CD4-positive, alpha-beta memory T cell (primary cell): ENCODE data around the gene ELP1. TPM values are rescaled to one million over a fixed set of nuclear protein-coding genes. Genes with fewer than 3 reads are reported as not detected.

Source experiments
- CTCF ChIA-PET: fragments of 350-600 bp; sonication (Branson Sonifier 250); formaldehyde crosslinking; loops from one replicate; lab custom pipeline; 2021; ENCODE audit warnings: inconsistent platforms; ENCODE audit not compliant: partially characterized antibody; lab: Charles Lee
- POLR2A ChIA-PET: fragments of 350-600 bp; sonication (Branson Sonifier 250); formaldehyde crosslinking; loops from one replicate; lab custom pipeline; 2021; ENCODE audit not compliant: partially characterized antibody; lab: Charles Lee
- DNase-seq, 5 donors: peaks; one replicate each; pipeline versions ENCODE4 v3.0.0 to v3.0.0-alpha.2; 2020 to 2022; ENCODE audit warnings: mixed read lengths in 1 of 5
- H3K27ac ChIP-seq: one replicate; pipeline ENCODE4 v1.7.0; 2013; ENCODE audit warnings: low read depth, low read length
- H3K27me3 ChIP-seq: 2 replicates; pipeline ENCODE4 v1.7.0; 2013; ENCODE audit warnings: mild to moderate bottlenecking, low read length, moderate library complexity; ENCODE audit not compliant: insufficient read depth
- H3K36me3 ChIP-seq: 2 replicates; pipeline ENCODE4 v1.7.0; 2013; ENCODE audit warnings: mild to moderate bottlenecking, low read length, moderate library complexity; ENCODE audit not compliant: insufficient read depth
- H3K4me1 ChIP-seq: 2 replicates; pipeline ENCODE4 v1.7.0; 2013; ENCODE audit warnings: mild to moderate bottlenecking, low read length, moderate library complexity; ENCODE audit not compliant: insufficient read depth
- H3K4me3 ChIP-seq, 2 donors: one replicate each; pipeline ENCODE4 v1.7.0; 2013; ENCODE audit warnings: low read length in 2 of 2, mild to moderate bottlenecking in 1 of 2
- H3K9me3 ChIP-seq, 2 donors: one replicate each; pipeline ENCODE4 v1.7.0; 2013; ENCODE audit warnings: low read length in 2 of 2, control low read depth in 1 of 2; ENCODE audit not compliant: control insufficient read depth in 1 of 2
- H3K27ac Mint-ChIP-seq, 7 donors: one replicate each; pipeline ENCODE4 v1.8.0; 2020 to 2021; ENCODE audit warnings: mixed read lengths in 7 of 7, mild to moderate bottlenecking in 6 of 7, inconsistent platforms in 3 of 7, moderate library complexity in 3 of 7
- H3K27me3 Mint-ChIP-seq, 2 donors: one replicate each; pipeline ENCODE4 v1.8.0; 2020 to 2021; ENCODE audit warnings: mixed read lengths in 2 of 2
- H3K36me3 Mint-ChIP-seq, 2 donors: one replicate each; pipeline ENCODE4 v1.8.0; 2020 to 2021; ENCODE audit warnings: mixed read lengths in 2 of 2, inconsistent platforms in 1 of 2, mild to moderate bottlenecking in 1 of 2
- H3K4me1 Mint-ChIP-seq, 4 donors: one replicate each; pipeline ENCODE4 v1.8.0; 2020 to 2021; ENCODE audit warnings: mixed read lengths in 4 of 4, mild to moderate bottlenecking in 1 of 4
- H3K4me3 Mint-ChIP-seq, 8 donors: one replicate each; pipeline ENCODE4 v1.8.0; 2020 to 2021; ENCODE audit warnings: mixed read lengths in 8 of 8, mild to moderate bottlenecking in 7 of 8, moderate library complexity in 6 of 8, inconsistent platforms in 3 of 8
- H3K9me3 Mint-ChIP-seq, 8 donors: one replicate each; pipeline ENCODE4 v1.8.0; 2020 to 2021; ENCODE audit warnings: mixed read lengths in 8 of 8, mild to moderate bottlenecking in 5 of 8, inconsistent platforms in 3 of 8, moderate library complexity in 1 of 8
- intact Hi-C: fragments of 100-400 bp; cut with micrococcal nuclease; formaldehyde crosslinking; loops from one replicate; pipeline ENCODE4 v1.15.1; 2023
- polyA plus RNA-seq, 2 donors: library from polyadenylated mRNA; unstranded; fragments of 300-500 nt; fragmentation: Illumina TruSeq; gene quantifications; one replicate each; pipeline ENCODE4 v1.2.3, GENCODE V29; 2021
- total RNA-seq, 2 experiments: library from RNA; stranded (reverse); gene quantifications; one replicate each; pipeline ENCODE4 v1.2.3, GENCODE V29; 2021

ELP1 gene
- total and polyA plus RNA-seq, 4 experiments from 2014 or later = 21.2 to 32.3 (median 25.3) TPM

- Histone ChIP-seq H3K9me3 (no peaks in the 10 kb centered on the region), H3K4me3 (no peak overlapping the region), H3K27me3 (no peaks in the 10 kb centered on the region), H3K36me3 (peaks cover 45% of the 10 kb centered on the region), H3K4me1 (no peaks in the 10 kb centered on the region), H3K27ac (no peak overlapping the region)
- no peak overlapping the region for H3K27ac Mint-ChIP-seq
- DNase-seq = no peak
- H3K9me3 Mint-ChIP-seq = no peaks in the 10 kb centered on the region
- POLR2A ChIA-PET = no interaction called here
- intact Hi-C loops = loop anchor here (10.0 kb wide), 1 partner anchor 310 kb away; no protein-coding TSS in a partner anchor
- H3K4me3 Mint-ChIP-seq = no peak overlapping the region
- peaks cover 56% of the 10 kb centered on the region in 2 donors for H3K36me3 Mint-ChIP-seq
- CTCF ChIA-PET = no interaction called here
- no peaks in the 10 kb centered on the region for H3K27me3 Mint-ChIP-seq
- H3K4me1 Mint-ChIP-seq = peaks cover 0 to 2% (median 0%) of the 10 kb centered on the region in 4 donors
Measured at GRCh38 chr9:108884701-108885100, 49.2 kb downstream of the ELP1 start.

GRCh38 chr9:108883085-108883484, 50.8 kb downstream of the ELP1 start:
- H3K27me3 ChIP-seq = no peaks in the 10 kb centered on the region
- H3K36me3 ChIP-seq = peaks cover 46% of the 10 kb centered on the region
- H3K9me3 ChIP-seq = no peaks in the 10 kb centered on the region
- H3K9me3 Mint-ChIP-seq = no peaks in the 10 kb centered on the region
- ChIA-PET POLR2A (no interaction called here), CTCF (no interaction called here)
- no peaks in the 10 kb centered on the region for H3K27me3 Mint-ChIP-seq
- H3K4me3 ChIP-seq = no peak overlapping the region
- no peak overlapping the region for H3K27ac ChIP-seq
- no peak overlapping the region for H3K4me3 Mint-ChIP-seq
- intact Hi-C loops = loop anchor here (10.0 kb wide), 1 partner anchor 312 kb away; no protein-coding TSS in a partner anchor
- H3K4me1 ChIP-seq = no peaks in the 10 kb centered on the region
- no peak for DNase-seq
- peak overlapping the region in 1 of 7 donors; percentile 43 for H3K27ac Mint-ChIP-seq
- peaks cover 0 to 2% (median 0%) of the 10 kb centered on the region in 4 donors for H3K4me1 Mint-ChIP-seq
- peaks cover 57 to 61% of the 10 kb centered on the region in 2 donors for H3K36me3 Mint-ChIP-seq

GRCh38 chr9:108882052-108882888, 51.7 kb downstream of the ELP1 start:
- no peaks in the 10 kb centered on the region for H3K27me3 ChIP-seq
- Mint-ChIP-seq H3K36me3 (peaks cover 59 to 65% of the 10 kb centered on the region in 2 donors), H3K27me3 (no peaks in the 10 kb centered on the region), H3K4me1 (peaks cover 0 to 2% (median 0%) of the 10 kb centered on the region in 4 donors), H3K27ac (peak overlapping the region in 2 of 7 donors; percentile 26 to 72), H3K9me3 (no peaks in the 10 kb centered on the region), H3K4me3 (no peak overlapping the region)
- H3K4me1 ChIP-seq = no peaks in the 10 kb centered on the region
- DNase-seq = no peak
- H3K27ac ChIP-seq = no peak overlapping the region
- ChIA-PET CTCF (no interaction called here), POLR2A (no interaction called here)
- H3K36me3 ChIP-seq = peaks cover 50% of the 10 kb centered on the region
- no peaks in the 10 kb centered on the region for H3K9me3 ChIP-seq
- intact Hi-C loops = loop anchor here (10.0 kb wide), 1 partner anchor 313 kb away; no protein-coding TSS in a partner anchor
- no peak overlapping the region for H3K4me3 ChIP-seq

GRCh38 chr9:108880738-108881316, 53.1 kb downstream of the ELP1 start:
- H3K4me1 Mint-ChIP-seq = peaks cover 0 to 2% (median 0%) of the 10 kb centered on the region in 4 donors
- intact Hi-C loops = loop anchor here (10.0 kb wide), 1 partner anchor 314 kb away; no protein-coding TSS in a partner anchor
- no peak overlapping the region for H3K27ac ChIP-seq
- H3K36me3 ChIP-seq = peaks cover 55% of the 10 kb centered on the region
- POLR2A ChIA-PET = no interaction called here
- CTCF ChIA-PET = no interaction called here
- H3K4me1 ChIP-seq = no peaks in the 10 kb centered on the region
- no peaks in the 10 kb centered on the region for H3K9me3 ChIP-seq
- no peak overlapping the region for H3K4me3 Mint-ChIP-seq
- no peak overlapping the region for H3K4me3 ChIP-seq
- no peaks in the 10 kb centered on the region for H3K27me3 Mint-ChIP-seq
- H3K27me3 ChIP-seq = no peaks in the 10 kb centered on the region
- peaks cover 62 to 63% of the 10 kb centered on the region in 2 donors for H3K36me3 Mint-ChIP-seq
- H3K9me3 Mint-ChIP-seq = no peaks in the 10 kb centered on the region
- DNase-seq = no peak
- no peak overlapping the region for H3K27ac Mint-ChIP-seq

- Histone ChIP-seq H3K27ac (no peak overlapping the region), H3K4me1 (no peaks in the 10 kb centered on the region), H3K36me3 (peaks cover 63% of the 10 kb centered on the region), H3K9me3 (no peaks in the 10 kb centered on the region), H3K4me3 (no peak overlapping the region), H3K27me3 (no peaks in the 10 kb centered on the region)
- DNase-seq = no peak
- POLR2A ChIA-PET = no interaction called here
- CTCF ChIA-PET = no interaction called here
- Mint-ChIP-seq H3K27ac (no peak overlapping the region), H3K27me3 (no peaks in the 10 kb centered on the region), H3K4me1 (no peaks in the 10 kb centered on the region), H3K36me3 (peaks cover 74 to 84% of the 10 kb centered on the region in 2 donors), H3K9me3 (no peaks in the 10 kb centered on the region), H3K4me3 (no peak overlapping the region)
- intact Hi-C loops = no loop called here
Measured at GRCh38 chr9:108877524-108877923, 56.4 kb downstream of the ELP1 start.

GRCh38 chr9:108876425-108876824, 57.5 kb downstream of the ELP1 start:
- Mint-ChIP-seq H3K4me1 (no peaks in the 10 kb centered on the region), H3K27me3 (no peaks in the 10 kb centered on the region), H3K36me3 (peaks cover 78 to 85% of the 10 kb centered on the region in 2 donors), H3K27ac (no peak overlapping the region), H3K9me3 (no peaks in the 10 kb centered on the region), H3K4me3 (no peak overlapping the region)
- no peak for DNase-seq
- no peak overlapping the region for H3K4me3 ChIP-seq
- peaks cover 59% of the 10 kb centered on the region for H3K36me3 ChIP-seq
- ChIA-PET CTCF (no interaction called here), POLR2A (no interaction called here)
- no peaks in the 10 kb centered on the region for H3K4me1 ChIP-seq
- no peak overlapping the region for H3K27ac ChIP-seq
- H3K9me3 ChIP-seq = no peaks in the 10 kb centered on the region
- intact Hi-C loops = no loop called here
- no peaks in the 10 kb centered on the region for H3K27me3 ChIP-seq

- DNase-seq = no peak
- H3K4me3 ChIP-seq = no peak overlapping the region
- no peak overlapping the region for H3K27ac Mint-ChIP-seq
- POLR2A ChIA-PET = no interaction called here
- H3K4me3 Mint-ChIP-seq = no peak overlapping the region
- H3K36me3 Mint-ChIP-seq = peaks cover 80 to 82% of the 10 kb centered on the region in 2 donors
- intact Hi-C loops = no loop called here
- peaks cover 42% of the 10 kb centered on the region for H3K36me3 ChIP-seq
- no peaks in the 10 kb centered on the region for H3K9me3 ChIP-seq
- no peaks in the 10 kb centered on the region for H3K27me3 ChIP-seq
- CTCF ChIA-PET = interaction anchor here (1.1 kb wide), 1 partner anchor 22 kb away, joined by 3 read pairs; no protein-coding TSS in a partner anchor
- H3K4me1 ChIP-seq = no peaks in the 10 kb centered on the region
- no peaks in the 10 kb centered on the region for H3K27me3 Mint-ChIP-seq
- H3K4me1 Mint-ChIP-seq = no peaks in the 10 kb centered on the region
- H3K27ac ChIP-seq = no peak overlapping the region
- H3K9me3 Mint-ChIP-seq = no peaks in the 10 kb centered on the region
Measured at GRCh38 chr9:108874058-108874788, 59.7 kb downstream of the ELP1 start.
